Right atrium auricular region (tissue), 2 donors: ENCODE data around the gene SETD4. TPM values are rescaled to one million over a fixed set of nuclear protein-coding genes. Genes with fewer than 3 reads are reported as not detected.

Source experiments
- DNase-seq: peaks from one replicate; pipeline ENCODE4 v3.0.0-alpha.2; 2019; ENCODE audit warnings: low spot score
- H3K27ac ChIP-seq, 2 donors: fragments of 200-600 bp; sonication (generic); 1 replicate in 1 of 2; 2 replicates in 1 of 2; pipeline ENCODE4 v1.5.1; 2016 to 2019
- H3K27me3 ChIP-seq, 2 donors: fragments of 200-600 bp; sonication (generic); one replicate each; pipeline versions ENCODE4 v1.5.1 to v1.6.0; 2017 to 2019
- H3K36me3 ChIP-seq: fragments of 200-600 bp; sonication (generic); one replicate; pipeline ENCODE4 v1.5.1; 2016
- H3K4me1 ChIP-seq, 2 donors: fragments of 200-600 bp; sonication (generic); one replicate each; pipeline versions ENCODE4 v1.5.1 to v1.6.0; 2017 to 2019
- H3K4me3 ChIP-seq, 2 donors: fragments of 200-600 bp; sonication (generic); 1 replicate in 1 of 2; 2 replicates in 1 of 2; pipeline ENCODE4 v1.5.1; 2017 to 2019; ENCODE audit warnings: mild to moderate bottlenecking in 1 of 2, moderate library complexity in 1 of 2
- H3K9me3 ChIP-seq, 2 donors: fragments of 200-600 bp; sonication (generic); one replicate each; pipeline ENCODE4 v1.5.1; 2019
- total RNA-seq, 2 donors: library from RNA; depleted of rRNA; stranded (reverse); fragments of >200 nt; gene quantifications; one replicate each; pipeline ENCODE4 v1.1.0, GENCODE V29; 2016
- TF ChIP-seq, protein P1 (sequence below), 2 donors: fragments of 200-600 bp; sonication (generic); IDR thresholded peaks; one replicate each; pipeline ENCODE4 v1.5.1; 2019; ENCODE audit warnings: antibody characterized with exemption in 2 of 2

The SETD4 gene
- total RNA-seq, 2 donors from 2014 or later, result 6.3 to 7.6 TPM

DNA sequence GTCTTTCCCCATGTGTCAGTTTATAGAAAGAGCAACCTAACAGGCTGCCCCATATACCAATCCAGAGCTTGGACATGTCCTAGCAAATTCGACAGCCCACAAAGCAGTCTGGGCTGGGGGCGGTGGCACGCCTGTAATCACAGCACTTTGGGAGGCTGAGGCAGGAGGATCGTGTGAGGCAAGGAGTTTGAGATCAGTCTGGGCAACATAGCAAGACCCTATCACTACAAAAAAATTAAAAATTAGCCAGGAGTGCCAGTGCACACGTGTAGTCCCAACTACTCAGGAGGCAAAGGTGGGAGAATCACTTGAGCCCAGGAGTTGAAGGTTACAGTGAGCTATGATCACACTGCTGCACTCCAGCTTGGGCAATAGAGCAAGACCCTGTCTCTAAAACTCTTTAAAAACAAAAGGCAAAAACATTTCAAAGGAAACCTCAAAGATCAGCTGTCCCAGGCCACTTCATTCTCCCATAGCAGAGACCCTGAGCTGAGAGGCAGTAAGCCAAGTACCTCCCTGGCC is 54.4 kb downstream of the SETD4 start:
- no peak overlapping the region for H3K4me3 ChIP-seq
- no peaks in the 10 kb centered on the region for H3K27me3 ChIP-seq
- no peaks in the 10 kb centered on the region for H3K4me1 ChIP-seq
- TF ChIP-seq, protein P1, sequence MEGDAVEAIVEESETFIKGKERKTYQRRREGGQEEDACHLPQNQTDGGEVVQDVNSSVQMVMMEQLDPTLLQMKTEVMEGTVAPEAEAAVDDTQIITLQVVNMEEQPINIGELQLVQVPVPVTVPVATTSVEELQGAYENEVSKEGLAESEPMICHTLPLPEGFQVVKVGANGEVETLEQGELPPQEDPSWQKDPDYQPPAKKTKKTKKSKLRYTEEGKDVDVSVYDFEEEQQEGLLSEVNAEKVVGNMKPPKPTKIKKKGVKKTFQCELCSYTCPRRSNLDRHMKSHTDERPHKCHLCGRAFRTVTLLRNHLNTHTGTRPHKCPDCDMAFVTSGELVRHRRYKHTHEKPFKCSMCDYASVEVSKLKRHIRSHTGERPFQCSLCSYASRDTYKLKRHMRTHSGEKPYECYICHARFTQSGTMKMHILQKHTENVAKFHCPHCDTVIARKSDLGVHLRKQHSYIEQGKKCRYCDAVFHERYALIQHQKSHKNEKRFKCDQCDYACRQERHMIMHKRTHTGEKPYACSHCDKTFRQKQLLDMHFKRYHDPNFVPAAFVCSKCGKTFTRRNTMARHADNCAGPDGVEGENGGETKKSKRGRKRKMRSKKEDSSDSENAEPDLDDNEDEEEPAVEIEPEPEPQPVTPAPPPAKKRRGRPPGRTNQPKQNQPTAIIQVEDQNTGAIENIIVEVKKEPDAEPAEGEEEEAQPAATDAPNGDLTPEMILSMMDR (IDR thresholded peaks at IDR 0.05), result no peak
- no peak overlapping the region for H3K27ac ChIP-seq
- H3K36me3 ChIP-seq, result no peaks in the 10 kb centered on the region
- DNase-seq, result no peak
- no peaks in the 10 kb centered on the region for H3K9me3 ChIP-seq

DNA sequence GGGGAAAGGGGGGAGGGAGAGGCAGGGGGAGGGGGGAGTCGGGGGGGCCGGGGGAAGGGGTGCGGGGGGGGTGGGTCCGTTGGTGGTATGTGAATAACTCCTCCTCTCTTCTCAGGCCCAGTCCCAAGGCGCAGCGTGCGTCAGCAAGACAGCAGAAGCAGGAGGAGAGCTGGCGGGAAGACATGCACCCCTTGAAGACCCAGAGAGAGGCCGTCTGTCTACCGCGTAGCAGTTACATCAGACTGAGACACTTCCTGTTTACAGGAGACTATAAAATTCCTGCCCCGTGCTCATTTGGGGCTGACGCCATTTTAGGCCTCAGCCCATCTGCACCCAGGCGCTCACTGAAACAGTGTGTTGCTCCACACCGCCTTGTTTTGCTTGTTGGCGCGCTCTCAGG is 55.3 kb downstream of the SETD4 start:
- Histone ChIP-seq H3K27me3 (no peaks in the 10 kb centered on the region), H3K4me1 (no peaks in the 10 kb centered on the region), H3K9me3 (no peaks in the 10 kb centered on the region), H3K27ac (no peak overlapping the region), H3K4me3 (no peak overlapping the region), H3K36me3 (no peaks in the 10 kb centered on the region)
- TF ChIP-seq, protein P1 (IDR thresholded peaks at IDR 0.05), result no peak
- no peak for DNase-seq

DNA sequence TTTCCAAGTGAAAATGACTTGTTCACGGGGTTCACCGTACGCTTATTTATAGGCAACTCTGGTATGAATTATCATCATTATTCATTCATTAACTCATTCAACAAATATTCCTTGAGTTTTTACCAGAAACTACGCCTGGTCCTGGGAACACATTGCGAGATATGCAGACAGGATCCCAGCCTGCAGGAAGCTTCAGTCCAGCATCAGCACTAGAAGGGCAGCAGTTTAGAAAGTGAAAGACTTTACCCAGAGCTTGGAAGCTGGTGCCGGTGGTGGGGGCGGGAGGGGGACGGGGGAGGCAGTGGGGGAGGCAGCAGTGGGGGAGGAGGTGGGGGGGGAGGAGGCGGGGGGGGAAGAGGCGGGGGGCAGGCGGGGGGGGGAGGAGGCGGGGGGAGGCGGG is 55.9 kb downstream of the SETD4 start:
- no peak overlapping the region for H3K27ac ChIP-seq

DNA sequence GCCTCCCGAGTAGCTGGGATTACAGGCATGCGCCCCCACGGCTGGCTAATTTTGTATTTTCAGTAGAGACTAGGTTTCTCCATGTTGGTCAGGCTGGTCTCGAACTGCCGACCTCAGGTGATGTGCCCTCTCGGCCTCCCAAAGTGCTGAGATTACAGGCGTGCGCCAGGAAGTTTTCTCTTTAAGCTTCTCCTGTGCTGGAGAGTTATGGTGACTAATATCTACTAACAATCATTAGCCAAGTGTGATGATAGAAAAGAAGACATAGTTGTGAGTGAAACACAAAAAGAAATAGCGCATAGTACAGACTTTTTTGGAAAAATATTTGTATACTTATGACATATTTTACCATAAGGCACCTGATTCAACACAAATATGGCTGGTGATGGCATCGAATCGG is 56.5 kb downstream of the SETD4 start:
- DNase-seq, result no peak
- H3K4me1 ChIP-seq, result no peaks in the 10 kb centered on the region
- TF ChIP-seq, protein P1 (IDR thresholded peaks at IDR 0.05), result no peak
- no peak overlapping the region for H3K4me3 ChIP-seq
- no peaks in the 10 kb centered on the region for H3K27me3 ChIP-seq
- no peaks in the 10 kb centered on the region for H3K9me3 ChIP-seq
- H3K27ac ChIP-seq, result no peak overlapping the region
- no peaks in the 10 kb centered on the region for H3K36me3 ChIP-seq

More for the DNA sequence above, 55.9 kb downstream of the SETD4 start:
- Histone ChIP-seq H3K4me3 (no peak overlapping the region), H3K27me3 (no peaks in the 10 kb centered on the region), H3K9me3 (no peaks in the 10 kb centered on the region), H3K36me3 (no peaks in the 10 kb centered on the region), H3K4me1 (no peaks in the 10 kb centered on the region)
- no peak for DNase-seq
- TF ChIP-seq, protein P1 (IDR thresholded peaks at IDR 0.05), result no peak

DNA sequence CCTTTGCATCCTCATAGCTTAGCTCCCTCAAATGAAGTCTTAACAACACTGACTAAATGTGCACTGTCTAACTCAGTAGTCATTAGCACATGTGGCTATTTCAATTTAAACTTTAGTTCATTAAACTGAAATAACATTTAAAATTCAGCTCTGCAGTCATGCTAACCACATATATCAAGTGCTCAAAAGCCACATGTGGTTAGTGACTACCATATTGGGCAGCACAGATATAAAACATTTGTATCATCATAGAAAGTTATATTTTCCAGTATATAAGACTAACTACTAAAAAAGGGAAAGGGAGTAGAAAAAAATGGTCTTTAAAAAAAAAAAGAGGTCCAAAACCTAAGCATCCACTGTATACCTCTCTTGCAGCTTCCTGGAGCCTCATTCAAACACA is 64.1 kb downstream of the SETD4 start:
- no peaks in the 10 kb centered on the region for H3K36me3 ChIP-seq
- no peak overlapping the region for H3K27ac ChIP-seq
- H3K4me1 ChIP-seq, result no peaks in the 10 kb centered on the region
- no peak overlapping the region for H3K4me3 ChIP-seq
- TF ChIP-seq, protein P1 (IDR thresholded peaks at IDR 0.05), result no peak
- H3K27me3 ChIP-seq, result no peaks in the 10 kb centered on the region
- no peak for DNase-seq
- no peaks in the 10 kb centered on the region for H3K9me3 ChIP-seq

DNA sequence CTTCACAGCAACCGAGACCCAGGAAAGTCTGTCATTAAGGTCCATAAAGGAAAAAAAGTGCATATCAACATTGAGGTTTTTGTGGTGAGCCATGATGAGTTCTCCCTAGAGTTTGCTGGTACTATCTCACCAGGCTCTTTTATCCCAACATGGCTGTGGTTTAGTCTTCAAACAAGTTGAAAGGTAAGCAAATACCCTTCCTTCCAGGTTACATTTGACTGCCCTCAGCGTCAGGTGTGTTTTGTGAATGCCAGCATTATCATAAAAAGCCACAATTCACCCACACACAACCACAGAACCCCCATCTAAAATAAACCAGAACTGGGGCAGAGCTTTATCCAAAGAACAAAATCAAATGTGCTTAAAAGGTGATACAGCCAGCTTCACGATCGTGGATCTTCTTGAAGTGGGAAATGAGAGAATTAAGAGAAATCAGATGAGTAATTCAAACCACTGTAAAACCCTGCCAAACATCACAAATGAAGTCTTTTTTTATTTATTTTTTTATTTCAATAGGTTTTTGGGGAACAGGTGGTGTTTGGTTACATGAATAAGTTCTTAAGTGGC is 64.7 kb downstream of the SETD4 start:
- TF ChIP-seq, protein P1 (IDR thresholded peaks at IDR 0.05), result no peak
- H3K4me1 ChIP-seq, result no peaks in the 10 kb centered on the region
- H3K27me3 ChIP-seq, result no peaks in the 10 kb centered on the region

More for the DNA sequence above, 64.7 kb downstream of the SETD4 start:
- Histone ChIP-seq H3K27ac (no peak overlapping the region), H3K9me3 (no peaks in the 10 kb centered on the region), H3K4me3 (no peak overlapping the region), H3K36me3 (no peaks in the 10 kb centered on the region)
- DNase-seq, result no peak
